GM12874 (cell line): ENCODE results near the gene PSTPIP1.

ENCODE experiments used
- TF ChIP-seq, protein P1 (sequence below): IDR thresholded peaks from 2 replicates; pipeline ENCODE4 v1.5.1; 2011; ENCODE audit warnings: low read depth, mild to moderate bottlenecking, control low read depth, low read length, moderate library complexity; ENCODE audit not compliant: insufficient read depth

Gene PSTPIP1

DNA sequence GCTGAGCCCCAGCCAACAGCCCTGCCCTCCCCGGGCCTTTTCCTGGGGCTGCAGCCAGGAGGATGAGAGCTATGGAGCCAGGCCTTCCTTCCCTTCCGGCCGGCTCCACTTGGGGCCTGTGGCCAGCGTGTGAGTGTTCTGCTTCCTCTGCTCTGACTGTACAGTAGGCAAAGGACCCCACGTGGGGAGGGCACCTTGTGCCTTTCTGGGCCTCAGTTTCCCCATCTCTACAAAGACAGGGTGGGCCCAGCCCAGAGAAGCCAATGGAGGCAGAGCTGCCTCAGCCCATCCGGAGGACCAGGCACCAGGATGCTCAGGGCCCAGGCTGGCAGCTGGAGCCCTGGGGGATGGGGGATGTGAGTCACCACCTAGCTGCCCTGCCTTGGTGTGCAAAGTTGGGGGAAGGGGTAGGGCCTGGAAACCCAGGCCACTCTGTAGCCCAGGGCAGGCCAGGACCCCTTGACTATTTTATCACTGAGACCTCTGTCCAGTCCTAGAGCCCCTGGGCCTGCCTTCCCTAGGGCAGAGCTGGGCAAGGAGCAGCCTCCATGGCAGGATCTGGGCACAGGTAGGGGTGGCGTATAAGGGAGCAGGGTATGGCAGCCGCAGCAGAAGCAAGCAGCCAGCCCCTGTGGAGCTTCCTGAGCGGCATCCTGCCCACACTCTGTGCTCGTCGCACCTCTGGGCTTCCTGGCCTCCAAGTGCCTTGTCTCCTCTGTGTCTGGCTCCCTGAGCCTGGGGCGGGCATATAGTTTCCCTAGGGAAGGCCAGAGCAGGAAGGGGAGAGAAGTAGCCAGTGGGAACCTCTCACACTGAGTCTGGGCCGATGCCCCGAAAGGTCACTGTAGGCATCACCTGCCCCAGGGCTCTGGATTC lies 1.8 kb downstream of the PSTPIP1 start:
- TF ChIP-seq, protein P1, sequence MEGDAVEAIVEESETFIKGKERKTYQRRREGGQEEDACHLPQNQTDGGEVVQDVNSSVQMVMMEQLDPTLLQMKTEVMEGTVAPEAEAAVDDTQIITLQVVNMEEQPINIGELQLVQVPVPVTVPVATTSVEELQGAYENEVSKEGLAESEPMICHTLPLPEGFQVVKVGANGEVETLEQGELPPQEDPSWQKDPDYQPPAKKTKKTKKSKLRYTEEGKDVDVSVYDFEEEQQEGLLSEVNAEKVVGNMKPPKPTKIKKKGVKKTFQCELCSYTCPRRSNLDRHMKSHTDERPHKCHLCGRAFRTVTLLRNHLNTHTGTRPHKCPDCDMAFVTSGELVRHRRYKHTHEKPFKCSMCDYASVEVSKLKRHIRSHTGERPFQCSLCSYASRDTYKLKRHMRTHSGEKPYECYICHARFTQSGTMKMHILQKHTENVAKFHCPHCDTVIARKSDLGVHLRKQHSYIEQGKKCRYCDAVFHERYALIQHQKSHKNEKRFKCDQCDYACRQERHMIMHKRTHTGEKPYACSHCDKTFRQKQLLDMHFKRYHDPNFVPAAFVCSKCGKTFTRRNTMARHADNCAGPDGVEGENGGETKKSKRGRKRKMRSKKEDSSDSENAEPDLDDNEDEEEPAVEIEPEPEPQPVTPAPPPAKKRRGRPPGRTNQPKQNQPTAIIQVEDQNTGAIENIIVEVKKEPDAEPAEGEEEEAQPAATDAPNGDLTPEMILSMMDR, result no peak

DNA sequence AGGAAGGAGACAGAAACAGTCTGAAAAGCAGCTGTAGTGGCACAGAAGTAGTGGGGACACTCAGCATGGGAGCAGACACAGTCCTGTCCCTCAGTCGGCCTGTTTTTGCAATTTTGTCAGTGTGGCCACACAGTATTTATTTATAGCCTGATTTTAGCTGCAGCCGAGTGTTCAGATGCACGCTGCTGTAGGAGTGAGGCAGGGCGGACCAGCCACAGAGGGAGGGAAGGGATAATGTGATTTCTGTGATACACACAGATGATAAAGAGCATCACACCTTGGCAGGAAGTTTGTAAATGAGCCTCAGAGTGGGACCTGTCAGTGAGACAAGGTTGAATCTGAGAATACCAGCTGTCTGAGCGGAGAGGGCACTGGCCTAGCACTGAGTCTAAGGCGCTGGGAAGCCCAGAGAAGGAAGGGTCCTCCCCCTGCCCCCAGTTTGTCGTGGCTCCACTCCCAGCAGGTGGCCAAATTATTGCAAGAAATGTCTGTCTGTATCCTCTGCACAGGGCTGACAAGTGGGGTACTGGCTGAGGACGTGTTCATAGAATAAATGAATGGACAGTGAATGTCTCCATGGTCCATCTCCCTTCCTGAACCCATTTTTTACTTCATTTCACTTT lies 3.8 kb downstream of the PSTPIP1 start:
- TF ChIP-seq, protein P1, result no peak

DNA sequence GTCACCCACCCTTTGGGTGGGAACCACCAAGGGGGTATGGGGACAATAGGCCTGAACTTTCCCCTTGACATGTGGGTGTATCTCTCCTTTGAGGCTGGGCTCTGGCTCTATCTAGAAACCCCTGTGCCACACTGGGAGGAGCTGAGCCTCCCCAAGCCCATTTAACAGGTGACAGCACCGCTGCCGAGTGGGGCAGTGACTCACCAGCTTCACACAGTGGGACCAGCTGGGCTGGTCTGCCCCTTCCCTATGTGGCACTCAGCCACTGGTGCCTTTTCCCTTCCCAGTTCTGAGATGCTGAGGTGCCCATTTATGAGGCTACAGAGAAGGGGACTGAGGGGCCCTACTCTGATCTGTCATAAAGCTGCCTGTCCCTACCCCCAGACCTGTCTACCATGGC lies 5.1 kb downstream of the PSTPIP1 start:
- TF ChIP-seq, protein P1, result no peak

DNA sequence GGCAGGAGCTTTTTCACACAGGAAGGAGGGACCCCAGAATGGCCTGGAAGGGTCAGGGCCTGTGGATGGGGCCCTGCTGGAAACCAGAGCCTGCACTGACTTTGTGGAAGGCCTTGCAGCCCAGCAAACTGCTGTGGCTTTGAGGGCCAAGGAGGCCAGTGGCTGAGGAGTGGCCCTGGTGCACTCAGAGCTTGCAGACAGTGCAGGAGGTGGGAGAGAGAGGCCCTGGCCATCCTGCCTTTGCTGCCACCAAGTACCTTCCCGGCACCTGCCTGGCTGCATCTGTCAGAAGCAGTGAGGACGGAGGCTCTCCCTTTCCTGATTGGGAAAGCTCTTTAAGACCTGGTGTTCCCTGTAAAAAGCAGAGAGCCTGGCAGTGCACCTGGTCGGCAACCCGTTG lies 6.4 kb downstream of the PSTPIP1 start:
- TF ChIP-seq, protein P1, result no peak

DNA sequence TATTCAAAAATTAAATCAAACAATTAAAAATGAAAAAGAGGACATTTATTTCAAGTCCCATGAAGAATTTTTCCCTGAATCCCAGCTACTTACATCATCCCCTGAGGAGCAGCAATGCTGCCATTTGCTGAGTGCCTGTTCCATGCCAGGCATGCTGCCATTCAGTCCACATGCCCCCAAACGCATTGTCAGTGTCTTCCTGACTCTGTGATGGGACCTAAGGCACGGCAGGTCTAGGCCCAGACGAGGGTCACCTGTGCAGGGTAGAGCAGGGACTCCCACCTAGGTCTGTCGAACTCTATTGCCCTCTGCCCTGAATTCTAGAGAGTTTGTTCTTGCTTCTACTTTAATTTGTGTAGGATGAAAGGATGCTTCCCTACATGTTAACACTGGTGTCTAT lies 7.0 kb downstream of the PSTPIP1 start:
- TF ChIP-seq, protein P1, result no peak

DNA sequence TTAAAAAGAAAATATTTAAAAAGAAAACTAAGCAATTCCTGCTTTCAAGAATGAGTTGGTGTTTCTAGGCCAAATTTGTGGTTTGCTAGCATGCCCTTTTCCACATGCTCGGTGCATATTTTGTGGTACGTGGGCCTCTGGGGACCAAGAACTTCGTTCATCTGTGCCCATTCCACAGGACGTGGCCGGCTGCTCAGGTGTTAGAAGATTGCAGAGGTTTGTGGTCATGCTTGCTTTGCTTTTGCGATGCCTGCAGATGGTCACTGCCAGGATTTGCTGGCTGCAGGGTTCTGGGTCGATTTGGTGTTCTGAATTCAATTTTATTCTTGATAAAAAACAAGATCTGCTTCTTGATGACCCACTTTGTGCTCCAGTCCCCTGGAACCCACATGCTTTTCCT lies 7.5 kb downstream of the PSTPIP1 start:
- TF ChIP-seq, protein P1, result no peak

DNA sequence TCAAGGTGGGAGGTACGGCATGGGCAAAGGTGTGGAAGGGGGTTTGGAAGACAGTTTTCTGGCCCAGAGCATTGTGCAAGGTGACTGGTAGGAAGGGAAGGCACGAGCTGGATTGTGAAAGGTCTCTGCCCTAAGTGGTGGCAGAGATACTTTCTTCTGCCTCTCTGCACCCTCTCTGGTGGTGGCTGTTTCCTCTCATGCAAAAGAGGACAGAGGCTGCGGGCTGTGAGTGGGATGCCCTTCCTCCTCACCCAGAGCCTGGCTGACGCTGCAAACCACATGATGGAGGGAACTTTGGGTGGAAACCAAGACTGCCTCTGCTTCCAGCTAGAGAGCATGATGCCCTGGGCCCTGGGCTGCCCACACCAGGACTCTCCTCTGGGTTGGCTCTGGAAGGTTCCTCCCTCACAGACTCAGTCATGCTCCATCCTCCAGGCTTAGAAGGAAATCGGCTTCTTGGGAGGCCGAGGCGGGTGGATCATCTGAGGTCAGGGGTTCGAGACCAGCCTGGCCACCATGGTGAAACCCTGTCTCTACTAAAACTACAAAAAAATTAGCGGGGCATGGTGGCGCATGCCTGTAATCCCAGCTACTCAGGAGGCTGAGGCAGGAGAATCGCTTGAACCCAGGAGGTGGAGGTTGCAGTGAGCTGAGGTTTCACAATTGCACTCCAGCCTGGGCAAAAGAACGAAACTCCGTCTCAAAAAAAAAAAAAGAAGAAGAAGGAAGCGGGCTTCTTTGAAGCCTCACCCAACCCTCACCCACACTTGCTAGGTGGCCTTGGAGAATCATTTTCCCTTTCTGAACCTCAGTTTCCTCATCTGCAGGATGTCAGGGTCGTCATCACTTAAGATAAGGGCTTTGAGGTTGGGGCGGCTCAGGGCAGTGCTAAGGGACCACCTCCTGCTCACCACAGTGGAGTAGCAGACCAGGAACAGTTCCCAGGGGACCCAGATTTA lies 8.3 kb downstream of the PSTPIP1 start:
- TF ChIP-seq, protein P1, result no peak
